K562 (cell line): ENCODE results near the gene PRTFDC1. TPM values are rescaled to one million over a fixed set of nuclear protein-coding genes. Genes with fewer than 3 reads are reported as not detected.

Source experiments
- ARNT ChIP-seq, 2 experiments: fragments of 450-650 bp; IDR thresholded peaks; 2 replicates each; pipeline ENCODE4 v1.6.1; 2016; ENCODE audit warnings: mild to moderate bottlenecking in 1 of 2
- ASH1L ChIP-seq: fragments of 450-650 bp; IDR thresholded peaks from 2 replicates; pipeline ENCODE4 v1.6.1; 2018; ENCODE audit warnings: borderline replicate concordance, mild to moderate bottlenecking, low read depth; ENCODE audit not compliant: partially characterized antibody
- ATF3 ChIP-seq, 2 experiments: fragments of 450-650 bp in 1 of 2; sonication (generic) in 1 of 2; formaldehyde crosslinking in 1 of 2; IDR thresholded peaks in 1 of 2; conservative IDR thresholded peaks in 1 of 2; 2 replicates each; pipeline versions ENCODE4 v1.6.1 to v1.8.1; 2016 to 2023; ENCODE audit warnings: mild to moderate bottlenecking in 2 of 2, moderate library complexity in 2 of 2, inconsistent platforms in 1 of 2, missing genetic modification reagents in 1 of 2
- JUND ChIP-seq, 2 experiments: IDR thresholded peaks; 2 replicates in 1 of 2; 3 replicates in 1 of 2; pipeline ENCODE4 v1.6.1; 2011; ENCODE audit warnings: borderline replicate concordance in 2 of 2, low read depth in 2 of 2, low read length in 2 of 2, improper control_type of control experiment in 1 of 2, missing biosample characterization in 1 of 2, missing genetic modification characterization in 1 of 2, missing genetic modification reagents in 1 of 2
- STAG1 ChIP-seq: sonication (generic); formaldehyde crosslinking; IDR thresholded peaks from 2 replicates; pipeline ENCODE4 v1.5.0; 2020; ENCODE audit warnings: missing genetic modification reagents, borderline replicate concordance
- TAL1 ChIP-seq: fragments of 450-650 bp; IDR thresholded peaks from 2 replicates; pipeline ENCODE4 v1.6.1; 2016; ENCODE audit warnings: mild to moderate bottlenecking
- polyA plus RNA-seq, 8 experiments: library from polyadenylated mRNA; depleted of rRNA in 4 of 8; stranded (reverse) in 5 of 8; unstranded in 3 of 8; fragments of >200 nt; fragmentation: Nextera tagmentation in 2 of 8; fragmentation: Illumina TruSeq in 1 of 8; extraction: Ambion mirVana in 2 of 8; extraction: Trizol in 1 of 8; gene quantifications; 2 replicates each; pipeline versions ENCODE4 v1.2.1 to v1.2.3, GENCODE V29; 2011 to 2014; ENCODE audit warnings: inconsistent platforms in 1 of 8, missing spikeins in 1 of 8
- total RNA-seq, 7 experiments: library from RNA; depleted of rRNA in 6 of 7; stranded (reverse); fragments of >200 nt in 6 of 7; fragmentation: Illumina TruSeq in 2 of 7; extraction: Trizol in 2 of 7; gene quantifications; 2 replicates each; pipeline versions ENCODE4 v1.2.1 to v1.2.3, GENCODE V29; 2011 to 2021; ENCODE audit warnings: low replicate concordance in 1 of 7
- TF ChIP-seq, protein P1 (sequence below): fragments of 450-650 bp; IDR thresholded peaks from 2 replicates; pipeline ENCODE4 v1.6.1; 2017; ENCODE audit warnings: antibody characterized with exemption, mild to moderate bottlenecking
- TF ChIP-seq, protein P2 (sequence below), 2 experiments: fragments of 150-350 bp in 1 of 2; IDR thresholded peaks; 2 replicates each; pipeline ENCODE4 v1.6.1; 2012 to 2016; ENCODE audit warnings: low read depth in 2 of 2, low read length in 2 of 2, mild to moderate bottlenecking in 1 of 2, moderate library complexity in 1 of 2

The PRTFDC1 gene
- total and polyA plus RNA-seq, 9 of the 15 experiments (the other 6 are each of a cell fraction or from before 2014, with no cell fraction given): 7.0 to 27.6 (median 10.0) TPM

GRCh38 chr10:24894309-24894708 lies 58.1 kb downstream of the PRTFDC1 start (continued):
- TF ChIP-seq ARNT (IDR thresholded peaks at IDR 0.05): no peak
- peak; percentile 51; the same call in 1 of the 2 replicates for TF ChIP-seq ATF3 (IDR thresholded peaks at IDR 0.05)
- TF ChIP-seq ATF3 (CRISPR knock-in tag; conservative IDR thresholded peaks at IDR 0.05): no peak
- TF ChIP-seq JUND (IDR thresholded peaks at IDR 0.05; ENCODE audit: borderline replicate concordance, low read depth, low read length): peak; percentile 37; the same call in 1 of the 2 replicates
- TF ChIP-seq JUND (tag; IDR thresholded peaks at IDR 0.05; ENCODE audit: borderline replicate concordance, low read depth, low read length): no peak
- no peak for TF ChIP-seq TAL1
- TF ChIP-seq, protein P1, sequence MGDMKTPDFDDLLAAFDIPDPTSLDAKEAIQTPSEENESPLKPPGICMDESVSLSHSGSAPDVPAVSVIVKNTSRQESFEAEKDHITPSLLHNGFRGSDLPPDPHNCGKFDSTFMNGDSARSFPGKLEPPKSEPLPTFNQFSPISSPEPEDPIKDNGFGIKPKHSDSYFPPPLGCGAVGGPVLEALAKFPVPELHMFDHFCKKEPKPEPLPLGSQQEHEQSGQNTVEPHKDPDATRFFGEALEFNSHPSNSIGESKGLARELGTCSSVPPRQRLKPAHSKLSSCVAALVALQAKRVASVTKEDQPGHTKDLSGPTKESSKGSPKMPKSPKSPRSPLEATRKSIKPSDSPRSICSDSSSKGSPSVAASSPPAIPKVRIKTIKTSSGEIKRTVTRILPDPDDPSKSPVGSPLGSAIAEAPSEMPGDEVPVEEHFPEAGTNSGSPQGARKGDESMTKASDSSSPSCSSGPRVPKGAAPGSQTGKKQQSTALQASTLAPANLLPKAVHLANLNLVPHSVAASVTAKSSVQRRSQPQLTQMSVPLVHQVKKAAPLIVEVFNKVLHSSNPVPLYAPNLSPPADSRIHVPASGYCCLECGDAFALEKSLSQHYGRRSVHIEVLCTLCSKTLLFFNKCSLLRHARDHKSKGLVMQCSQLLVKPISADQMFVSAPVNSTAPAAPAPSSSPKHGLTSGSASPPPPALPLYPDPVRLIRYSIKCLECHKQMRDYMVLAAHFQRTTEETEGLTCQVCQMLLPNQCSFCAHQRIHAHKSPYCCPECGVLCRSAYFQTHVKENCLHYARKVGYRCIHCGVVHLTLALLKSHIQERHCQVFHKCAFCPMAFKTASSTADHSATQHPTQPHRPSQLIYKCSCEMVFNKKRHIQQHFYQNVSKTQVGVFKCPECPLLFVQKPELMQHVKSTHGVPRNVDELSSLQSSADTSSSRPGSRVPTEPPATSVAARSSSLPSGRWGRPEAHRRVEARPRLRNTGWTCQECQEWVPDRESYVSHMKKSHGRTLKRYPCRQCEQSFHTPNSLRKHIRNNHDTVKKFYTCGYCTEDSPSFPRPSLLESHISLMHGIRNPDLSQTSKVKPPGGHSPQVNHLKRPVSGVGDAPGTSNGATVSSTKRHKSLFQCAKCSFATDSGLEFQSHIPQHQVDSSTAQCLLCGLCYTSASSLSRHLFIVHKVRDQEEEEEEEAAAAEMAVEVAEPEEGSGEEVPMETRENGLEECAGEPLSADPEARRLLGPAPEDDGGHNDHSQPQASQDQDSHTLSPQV: peak; percentile 51; the same call in 1 of the 2 replicates
- TF ChIP-seq, protein P2, sequence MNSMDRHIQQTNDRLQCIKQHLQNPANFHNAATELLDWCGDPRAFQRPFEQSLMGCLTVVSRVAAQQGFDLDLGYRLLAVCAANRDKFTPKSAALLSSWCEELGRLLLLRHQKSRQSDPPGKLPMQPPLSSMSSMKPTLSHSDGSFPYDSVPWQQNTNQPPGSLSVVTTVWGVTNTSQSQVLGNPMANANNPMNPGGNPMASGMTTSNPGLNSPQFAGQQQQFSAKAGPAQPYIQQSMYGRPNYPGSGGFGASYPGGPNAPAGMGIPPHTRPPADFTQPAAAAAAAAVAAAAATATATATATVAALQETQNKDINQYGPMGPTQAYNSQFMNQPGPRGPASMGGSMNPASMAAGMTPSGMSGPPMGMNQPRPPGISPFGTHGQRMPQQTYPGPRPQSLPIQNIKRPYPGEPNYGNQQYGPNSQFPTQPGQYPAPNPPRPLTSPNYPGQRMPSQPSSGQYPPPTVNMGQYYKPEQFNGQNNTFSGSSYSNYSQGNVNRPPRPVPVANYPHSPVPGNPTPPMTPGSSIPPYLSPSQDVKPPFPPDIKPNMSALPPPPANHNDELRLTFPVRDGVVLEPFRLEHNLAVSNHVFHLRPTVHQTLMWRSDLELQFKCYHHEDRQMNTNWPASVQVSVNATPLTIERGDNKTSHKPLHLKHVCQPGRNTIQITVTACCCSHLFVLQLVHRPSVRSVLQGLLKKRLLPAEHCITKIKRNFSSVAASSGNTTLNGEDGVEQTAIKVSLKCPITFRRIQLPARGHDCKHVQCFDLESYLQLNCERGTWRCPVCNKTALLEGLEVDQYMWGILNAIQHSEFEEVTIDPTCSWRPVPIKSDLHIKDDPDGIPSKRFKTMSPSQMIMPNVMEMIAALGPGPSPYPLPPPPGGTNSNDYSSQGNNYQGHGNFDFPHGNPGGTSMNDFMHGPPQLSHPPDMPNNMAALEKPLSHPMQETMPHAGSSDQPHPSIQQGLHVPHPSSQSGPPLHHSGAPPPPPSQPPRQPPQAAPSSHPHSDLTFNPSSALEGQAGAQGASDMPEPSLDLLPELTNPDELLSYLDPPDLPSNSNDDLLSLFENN (IDR thresholded peaks at IDR 0.05; ENCODE audit: low read depth in 2 of 2, low read length in 2 of 2): no peak
- no peak for TF ChIP-seq ASH1L
- TF ChIP-seq STAG1 (CRISPR knock-in tag): no peak
